ENCODE measurements around the gene IVNS1ABP.

Gene IVNS1ABP

GRCh38 chr1:185293967-185294542, 23.0 kb downstream of the IVNS1ABP start:
- DNase-seq: no peak

GRCh38 chr1:185292237-185292636, 24.8 kb downstream of the IVNS1ABP start:
- no peak for DNase-seq

- DNase-seq: no peak
Measured at GRCh38 chr1:185291652-185292051, 25.4 kb downstream of the IVNS1ABP start.

- DNase-seq: no peak
Measured at GRCh38 chr1:185291159-185291558, 25.9 kb downstream of the IVNS1ABP start.

- no peak for DNase-seq
Measured at GRCh38 chr1:185289880-185290279, 27.2 kb downstream of the IVNS1ABP start.

- DNase-seq: no peak
Measured at GRCh38 chr1:185288435-185288834, 28.6 kb downstream of the IVNS1ABP start.

GRCh38 chr1:185287451-185287850, 29.6 kb downstream of the IVNS1ABP start:
- DNase-seq: no peak

- DNase-seq: no peak
Measured at GRCh38 chr1:185284533-185285276, 32.3 kb downstream of the IVNS1ABP start.

- no peak for DNase-seq
Measured at GRCh38 chr1:185284116-185284515, 32.9 kb downstream of the IVNS1ABP start.

GRCh38 chr1:185281245-185281644, 35.8 kb downstream of the IVNS1ABP start:
- DNase-seq: no peak

GRCh38 chr1:185280589-185280988, 36.5 kb downstream of the IVNS1ABP start:
- DNase-seq: no peak

- no peak for DNase-seq
Measured at GRCh38 chr1:185279571-185279970, 37.5 kb downstream of the IVNS1ABP start.

- DNase-seq: no peak
Measured at GRCh38 chr1:185271921-185272320, 45.1 kb downstream of the IVNS1ABP start.

- DNase-seq: no peak
Measured at GRCh38 chr1:185268352-185268751, 48.7 kb downstream of the IVNS1ABP start.

- no peak for DNase-seq
Measured at GRCh38 chr1:185267701-185268100, 49.3 kb downstream of the IVNS1ABP start.

- DNase-seq: no peak
Measured at GRCh38 chr1:185267301-185267700, 49.7 kb downstream of the IVNS1ABP start.

- no peak for DNase-seq
Measured at GRCh38 chr1:185265314-185265713, 51.7 kb downstream of the IVNS1ABP start.

GRCh38 chr1:185263780-185264179, 53.3 kb downstream of the IVNS1ABP start:
- no peak for DNase-seq

- DNase-seq: no peak
Measured at GRCh38 chr1:185263292-185263691, 53.8 kb downstream of the IVNS1ABP start.

- DNase-seq: no peak
Measured at GRCh38 chr1:185262151-185262550, 54.9 kb downstream of the IVNS1ABP start.

- no peak for DNase-seq
Measured at GRCh38 chr1:185260611-185261010, 56.4 kb downstream of the IVNS1ABP start.

- DNase-seq: no peak
Measured at GRCh38 chr1:185258676-185259075, 58.4 kb downstream of the IVNS1ABP start.

GRCh38 chr1:185257950-185258208, 59.2 kb downstream of the IVNS1ABP start:
- DNase-seq: no peak

Measured in amygdala (tissue), 56 donors.